Renal pelvis (tissue), 4 donors: ENCODE data around the gene CFHR1. TPM values are rescaled to one million over a fixed set of nuclear protein-coding genes. Genes with fewer than 3 reads are reported as not detected.
A peak's percentile ranks its signal among the peaks of the same experiment; 100 is the strongest.

Source experiments
- DNase-seq: peaks from one replicate; pipeline ENCODE4 v3.0.0-alpha.2; 2013
- polyA plus RNA-seq, 3 donors: library from polyadenylated mRNA; unstranded; fragments of 120-200 nt; gene quantifications; one replicate each; pipeline ENCODE4 v1.2.1, GENCODE V29; 2013; ENCODE audit not compliant: insufficient read length in 3 of 3

Gene CFHR1
- polyA plus RNA-seq, 3 donors, result 0.13 to 0.29 TPM; not detected in 1

GRCh38 chr1:196875935-196876334 is 56.4 kb downstream of the CFHR1 start:
- DNase-seq, result no peak

GRCh38 chr1:196877964-196878363 is 58.4 kb downstream of the CFHR1 start:
- DNase-seq, result peak; percentile 17

Other genes starting within 250 kb of the CFHR1 start
- 10 to 100 TPM in 1 of 3 donors, 1 to 10 TPM in 2; 7.3 to 10.1 (median 9.8) TPM for gene KCNT2, start 211.3 kb upstream of the CFHR1 start, polyA plus RNA-seq
- gene CFH, start 167.7 kb upstream of the CFHR1 start, polyA plus RNA-seq, result 10 to 100 TPM; 20.4 to 30.7 (median 27.7) TPM
- gene CFHR3, start 44.9 kb upstream of the CFHR1 start, polyA plus RNA-seq, result under 1 TPM; 0.09 to 0.31 (median 0.24) TPM
- gene CFHR4, start 68.3 kb downstream of the CFHR1 start, polyA plus RNA-seq, result not detected
- not detected for gene CFHR2, start 124.0 kb downstream of the CFHR1 start, polyA plus RNA-seq
- gene CFHR5, start 157.8 kb downstream of the CFHR1 start, polyA plus RNA-seq, result not detected
- gene F13B, start 247.5 kb downstream of the CFHR1 start, polyA plus RNA-seq, result not detected